Neural cell (in vitro differentiated cells): Measurements from ENCODE around the gene B9D1. TPM values are rescaled to one million over a fixed set of nuclear protein-coding genes. Genes with fewer than 3 reads are reported as not detected.

Experiments
- H2AFZ ChIP-seq: fragments of 200-600, 300-800 bp; sonication (generic), shearing (Covaris generic); 2 replicates; pipeline ENCODE4 v1.6.0; 2014; ENCODE audit warnings: low read depth, mild to moderate bottlenecking, antibody characterized with exemption, low read length, moderate library complexity
- H3F3A ChIP-seq: fragments of 200-600 bp; shearing (Covaris generic); 2 replicates; pipeline ENCODE4 v1.6.1; 2016; ENCODE audit warnings: mild to moderate bottlenecking, moderate library complexity, mixed read lengths, antibody characterized with exemption, low read length; ENCODE audit not compliant: insufficient read depth, poor library complexity, severe bottlenecking
- H3K27ac ChIP-seq: fragments of 200-600, 300-800 bp; sonication (generic), shearing (Covaris generic); 2 replicates; pipeline ENCODE4 v1.5.1; 2014; ENCODE audit warnings: mild to moderate bottlenecking, low read length, moderate library complexity
- H3K27me3 ChIP-seq: fragments of 300-800, 200-600 bp; sonication (generic), shearing (Covaris generic); 2 replicates; pipeline ENCODE4 v1.6.0; 2014; ENCODE audit warnings: mild to moderate bottlenecking, low read depth, low read length, moderate library complexity; ENCODE audit not compliant: insufficient read depth
- H3K36me3 ChIP-seq: fragments of 300-800, 200-600 bp; sonication (generic), shearing (Covaris generic); 2 replicates; pipeline ENCODE4 v1.5.1; 2014; ENCODE audit warnings: mild to moderate bottlenecking, antibody characterized with exemption, low read length, moderate library complexity; ENCODE audit not compliant: insufficient read depth
- H3K4me2 ChIP-seq: fragments of 300-800, 200-600 bp; sonication (generic), shearing (Covaris generic); 2 replicates; pipeline ENCODE4 v1.6.0; 2014; ENCODE audit warnings: mild to moderate bottlenecking, low read length
- H3K4me3 ChIP-seq: fragments of 300-800, 200-600 bp; sonication (generic), shearing (Covaris generic); 2 replicates; pipeline ENCODE4 v1.5.1; 2014; ENCODE audit warnings: mild to moderate bottlenecking, low read length, moderate library complexity
- H3K79me2 ChIP-seq: fragments of 200-600 bp; shearing (Covaris generic); replicated peaks from 2 replicates; pipeline ENCODE4 v1.6.0; 2014; ENCODE audit warnings: mild to moderate bottlenecking, low read length, moderate library complexity; ENCODE audit not compliant: insufficient read depth
- H3K9ac ChIP-seq: fragments of 300-800, 200-600 bp; sonication (generic), shearing (Covaris generic); 2 replicates; pipeline ENCODE4 v1.6.1; 2016; ENCODE audit warnings: mild to moderate bottlenecking, low read length, mixed read lengths
- H3K9me2 ChIP-seq: fragments of 200-600 bp; shearing (Covaris generic); 2 replicates; pipeline ENCODE4 v1.6.1; 2016; ENCODE audit warnings: mild to moderate bottlenecking, low read length, mixed read lengths; ENCODE audit not compliant: insufficient read depth
- H3K9me3 ChIP-seq: fragments of 200-600, 300-800 bp; sonication (generic), shearing (Covaris generic); 2 replicates; pipeline ENCODE4 v1.6.1; 2016; ENCODE audit warnings: mild to moderate bottlenecking, mixed run types, low read length, moderate library complexity, mixed read lengths
- H4K20me1 ChIP-seq: fragments of 200-600 bp; shearing (Covaris generic); 2 replicates; pipeline ENCODE4 v1.6.1; 2016; ENCODE audit warnings: mild to moderate bottlenecking, mixed run types; ENCODE audit not compliant: insufficient read depth
- EP300 ChIP-seq: fragments of 450-650 bp; conservative IDR thresholded peaks from 2 replicates; pipeline ENCODE4 v1.6.1; 2014; ENCODE audit warnings: antibody characterized with exemption, mild to moderate bottlenecking, moderate library complexity; ENCODE audit not compliant: poor library complexity, severe bottlenecking
- EZH2 ChIP-seq: fragments of 200-600, 300-800 bp; shearing (Covaris generic), sonication (generic); IDR thresholded peaks from 2 replicates; pipeline ENCODE4 v1.6.1; 2014; ENCODE audit warnings: antibody characterized with exemption, low read length, borderline replicate concordance, mild to moderate bottlenecking; ENCODE audit not compliant: insufficient read depth, poor library complexity, severe bottlenecking
- MXI1 ChIP-seq: fragments of 450-650 bp; conservative IDR thresholded peaks from 2 replicates; pipeline ENCODE4 v1.6.1; 2014; ENCODE audit warnings: antibody characterized with exemption, mild to moderate bottlenecking; ENCODE audit not compliant: poor library complexity, severe bottlenecking
- POLR2AphosphoS5 ChIP-seq: IDR thresholded peaks from 2 replicates; pipeline ENCODE4 v1.6.1; 2012
- RAD21 ChIP-seq: fragments of 450-650 bp; conservative IDR thresholded peaks from 2 replicates; pipeline ENCODE4 v1.6.1; 2014; ENCODE audit warnings: antibody characterized with exemption, mild to moderate bottlenecking, moderate library complexity
- SMC3 ChIP-seq: fragments of 450-650 bp; conservative IDR thresholded peaks from 2 replicates; pipeline ENCODE4 v1.6.1; 2014; ENCODE audit warnings: antibody characterized with exemption, mild to moderate bottlenecking, moderate library complexity; ENCODE audit not compliant: poor library complexity
- TAF1 ChIP-seq: IDR thresholded peaks from 2 replicates; pipeline ENCODE4 v1.6.1; 2012; ENCODE audit warnings: low read depth
- polyA plus RNA-seq: library from polyadenylated mRNA; depleted of rRNA; stranded (reverse); fragments of >200 nt; gene quantifications from 2 replicates; pipeline ENCODE4 v1.2.3, GENCODE V29; 2014
- TF ChIP-seq, protein P1 (sequence below): fragments of 450-650 bp; IDR thresholded peaks from 2 replicates; pipeline ENCODE4 v1.5.1; 2014; ENCODE audit warnings: antibody characterized with exemption, mild to moderate bottlenecking, moderate library complexity; ENCODE audit not compliant: poor library complexity, severe bottlenecking
- TF ChIP-seq, protein P2 (sequence below): IDR thresholded peaks from 2 replicates; pipeline ENCODE4 v1.6.1; 2012; ENCODE audit warnings: borderline replicate concordance

The B9D1 gene
- polyA plus RNA-seq, 1 donor from 2014 or later = 32.0 TPM

DNA sequence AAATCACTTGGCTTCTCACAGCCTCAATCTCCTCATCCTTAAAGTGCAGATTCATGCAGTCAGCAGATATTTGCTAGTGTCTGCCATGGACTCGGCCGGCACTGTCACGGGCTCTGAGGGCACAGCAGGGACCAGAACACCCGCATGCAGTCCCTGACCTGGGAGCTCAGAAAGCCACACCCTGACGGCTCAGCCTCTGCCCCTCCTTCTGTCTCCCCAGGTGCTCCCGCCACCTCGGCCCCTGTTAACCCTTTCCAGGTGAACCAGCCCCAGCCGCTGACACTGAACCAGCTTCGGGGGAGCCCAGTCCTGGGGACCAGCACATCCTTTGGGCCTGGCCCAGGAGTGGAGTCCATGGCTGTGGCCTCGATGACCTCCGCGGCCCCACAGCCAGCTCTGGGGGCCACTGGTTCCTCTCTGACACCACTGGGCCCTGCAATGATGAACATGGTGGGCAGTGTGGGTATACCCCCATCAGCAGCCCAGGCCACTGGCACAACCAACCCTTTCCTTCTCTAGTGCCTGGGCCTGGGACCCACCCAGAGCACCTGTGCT lies 28.7 kb downstream of the B9D1 start:
- H4K20me1 ChIP-seq = no peaks in the 10 kb centered on the region
- H3K79me2 ChIP-seq = no peaks in the 10 kb centered on the region
- H2AFZ ChIP-seq = no peak overlapping the region
- H3K9ac ChIP-seq = no peak overlapping the region
- no peaks in the 10 kb centered on the region for H3K9me2 ChIP-seq
- H3K9me3 ChIP-seq = no peaks in the 10 kb centered on the region
- TF ChIP-seq, protein P1, sequence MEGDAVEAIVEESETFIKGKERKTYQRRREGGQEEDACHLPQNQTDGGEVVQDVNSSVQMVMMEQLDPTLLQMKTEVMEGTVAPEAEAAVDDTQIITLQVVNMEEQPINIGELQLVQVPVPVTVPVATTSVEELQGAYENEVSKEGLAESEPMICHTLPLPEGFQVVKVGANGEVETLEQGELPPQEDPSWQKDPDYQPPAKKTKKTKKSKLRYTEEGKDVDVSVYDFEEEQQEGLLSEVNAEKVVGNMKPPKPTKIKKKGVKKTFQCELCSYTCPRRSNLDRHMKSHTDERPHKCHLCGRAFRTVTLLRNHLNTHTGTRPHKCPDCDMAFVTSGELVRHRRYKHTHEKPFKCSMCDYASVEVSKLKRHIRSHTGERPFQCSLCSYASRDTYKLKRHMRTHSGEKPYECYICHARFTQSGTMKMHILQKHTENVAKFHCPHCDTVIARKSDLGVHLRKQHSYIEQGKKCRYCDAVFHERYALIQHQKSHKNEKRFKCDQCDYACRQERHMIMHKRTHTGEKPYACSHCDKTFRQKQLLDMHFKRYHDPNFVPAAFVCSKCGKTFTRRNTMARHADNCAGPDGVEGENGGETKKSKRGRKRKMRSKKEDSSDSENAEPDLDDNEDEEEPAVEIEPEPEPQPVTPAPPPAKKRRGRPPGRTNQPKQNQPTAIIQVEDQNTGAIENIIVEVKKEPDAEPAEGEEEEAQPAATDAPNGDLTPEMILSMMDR = no peak
- TF ChIP-seq EZH2 (no peak), RAD21 (no peak), SMC3 (no peak), EP300 (no peak), TAF1 (no peak), POLR2AphosphoS5 (no peak), MXI1 (no peak)
- TF ChIP-seq, protein P2, sequence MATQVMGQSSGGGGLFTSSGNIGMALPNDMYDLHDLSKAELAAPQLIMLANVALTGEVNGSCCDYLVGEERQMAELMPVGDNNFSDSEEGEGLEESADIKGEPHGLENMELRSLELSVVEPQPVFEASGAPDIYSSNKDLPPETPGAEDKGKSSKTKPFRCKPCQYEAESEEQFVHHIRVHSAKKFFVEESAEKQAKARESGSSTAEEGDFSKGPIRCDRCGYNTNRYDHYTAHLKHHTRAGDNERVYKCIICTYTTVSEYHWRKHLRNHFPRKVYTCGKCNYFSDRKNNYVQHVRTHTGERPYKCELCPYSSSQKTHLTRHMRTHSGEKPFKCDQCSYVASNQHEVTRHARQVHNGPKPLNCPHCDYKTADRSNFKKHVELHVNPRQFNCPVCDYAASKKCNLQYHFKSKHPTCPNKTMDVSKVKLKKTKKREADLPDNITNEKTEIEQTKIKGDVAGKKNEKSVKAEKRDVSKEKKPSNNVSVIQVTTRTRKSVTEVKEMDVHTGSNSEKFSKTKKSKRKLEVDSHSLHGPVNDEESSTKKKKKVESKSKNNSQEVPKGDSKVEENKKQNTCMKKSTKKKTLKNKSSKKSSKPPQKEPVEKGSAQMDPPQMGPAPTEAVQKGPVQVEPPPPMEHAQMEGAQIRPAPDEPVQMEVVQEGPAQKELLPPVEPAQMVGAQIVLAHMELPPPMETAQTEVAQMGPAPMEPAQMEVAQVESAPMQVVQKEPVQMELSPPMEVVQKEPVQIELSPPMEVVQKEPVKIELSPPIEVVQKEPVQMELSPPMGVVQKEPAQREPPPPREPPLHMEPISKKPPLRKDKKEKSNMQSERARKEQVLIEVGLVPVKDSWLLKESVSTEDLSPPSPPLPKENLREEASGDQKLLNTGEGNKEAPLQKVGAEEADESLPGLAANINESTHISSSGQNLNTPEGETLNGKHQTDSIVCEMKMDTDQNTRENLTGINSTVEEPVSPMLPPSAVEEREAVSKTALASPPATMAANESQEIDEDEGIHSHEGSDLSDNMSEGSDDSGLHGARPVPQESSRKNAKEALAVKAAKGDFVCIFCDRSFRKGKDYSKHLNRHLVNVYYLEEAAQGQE = no peak
- H3F3A ChIP-seq = no peaks in the 10 kb centered on the region
- H3K27me3 ChIP-seq = no peaks in the 10 kb centered on the region
- H3K36me3 ChIP-seq = no peaks in the 10 kb centered on the region
- no peak overlapping the region for H3K4me3 ChIP-seq
- H3K27ac ChIP-seq = no peak overlapping the region
- no peak overlapping the region for H3K4me2 ChIP-seq

DNA sequence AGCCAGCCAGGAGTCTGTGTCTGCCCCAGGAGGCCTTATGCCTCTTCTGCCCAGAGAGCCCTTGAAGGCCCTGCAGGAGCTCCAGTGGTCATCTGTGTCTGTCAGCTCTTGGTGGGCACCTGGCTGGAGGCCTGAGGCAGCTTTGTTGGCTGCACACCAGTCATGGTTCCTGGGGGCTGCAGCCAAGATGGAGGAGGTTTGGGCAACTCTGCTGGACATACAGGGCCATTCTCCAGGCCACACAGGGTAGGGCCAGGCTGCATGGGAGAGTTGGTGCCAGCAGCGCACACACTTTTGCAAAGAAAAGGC lies 29.4 kb downstream of the B9D1 start:
- Histone ChIP-seq H3K9me3 (no peaks in the 10 kb centered on the region), H3F3A (no peaks in the 10 kb centered on the region), H3K4me3 (no peak overlapping the region), H3K9ac (no peak overlapping the region), H3K79me2 (no peaks in the 10 kb centered on the region), H3K27ac (no peak overlapping the region), H3K27me3 (no peaks in the 10 kb centered on the region), H4K20me1 (no peaks in the 10 kb centered on the region), H2AFZ (no peak overlapping the region), H3K4me2 (no peak overlapping the region), H3K36me3 (no peaks in the 10 kb centered on the region), H3K9me2 (no peaks in the 10 kb centered on the region)
- TF ChIP-seq SMC3 (no peak), EP300 (no peak), EZH2 (no peak), RAD21 (no peak), POLR2AphosphoS5 (no peak), TAF1 (no peak), MXI1 (no peak)
- TF ChIP-seq, protein P1 = no peak
- TF ChIP-seq, protein P2 = no peak
